ENCODE measurements around the gene PIGO. TPM values are rescaled to one million over a fixed set of nuclear protein-coding genes. Genes with fewer than 3 reads are reported as not detected.

PIGO gene
- total and polyA plus RNA-seq, 7 donors = 6.2 to 11.6 (median 8.1) TPM

DNA sequence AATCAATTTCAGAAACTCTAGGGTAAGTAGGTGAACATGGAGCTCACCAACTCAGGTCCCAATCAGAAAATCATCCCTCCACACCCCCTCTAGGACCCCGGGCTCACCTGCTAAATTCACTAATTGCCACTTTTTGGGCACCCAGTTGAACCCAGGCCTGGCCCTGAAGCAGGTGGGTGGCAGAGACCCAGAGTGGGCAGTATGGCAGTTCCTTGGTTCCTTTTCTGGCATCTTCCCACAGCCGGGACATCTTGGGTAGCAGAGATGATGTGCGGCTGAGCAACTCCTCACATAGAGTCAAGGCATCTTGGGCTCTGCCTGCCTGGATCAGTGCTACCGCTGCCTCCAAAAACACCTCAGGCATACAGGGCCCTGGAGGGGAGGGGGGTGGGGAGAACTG, 21.0 kb downstream of the PIGO start:
- no peaks in the 10 kb centered on the region for H3K27me3 ChIP-seq (ENCODE audit: insufficient read depth in 3 of 3, low read length in 2 of 3)
- DNase-seq (no peak), ATAC-seq (no peak)
- H3K36me3 ChIP-seq (ENCODE audit: insufficient read depth in 1 of 2, low read depth in 1 of 2) = peaks cover 0 to 13% of the 10 kb centered on the region in 2 donors
- WGBS, 3 donors = 94 to 96% (median 94%) methylated on average over 4 of the region's 4 CpGs
- no peak overlapping the region for H3K27ac ChIP-seq
- H3K4me1 ChIP-seq = peaks cover 19% of the 10 kb centered on the region
- TF ChIP-seq, protein P1, sequence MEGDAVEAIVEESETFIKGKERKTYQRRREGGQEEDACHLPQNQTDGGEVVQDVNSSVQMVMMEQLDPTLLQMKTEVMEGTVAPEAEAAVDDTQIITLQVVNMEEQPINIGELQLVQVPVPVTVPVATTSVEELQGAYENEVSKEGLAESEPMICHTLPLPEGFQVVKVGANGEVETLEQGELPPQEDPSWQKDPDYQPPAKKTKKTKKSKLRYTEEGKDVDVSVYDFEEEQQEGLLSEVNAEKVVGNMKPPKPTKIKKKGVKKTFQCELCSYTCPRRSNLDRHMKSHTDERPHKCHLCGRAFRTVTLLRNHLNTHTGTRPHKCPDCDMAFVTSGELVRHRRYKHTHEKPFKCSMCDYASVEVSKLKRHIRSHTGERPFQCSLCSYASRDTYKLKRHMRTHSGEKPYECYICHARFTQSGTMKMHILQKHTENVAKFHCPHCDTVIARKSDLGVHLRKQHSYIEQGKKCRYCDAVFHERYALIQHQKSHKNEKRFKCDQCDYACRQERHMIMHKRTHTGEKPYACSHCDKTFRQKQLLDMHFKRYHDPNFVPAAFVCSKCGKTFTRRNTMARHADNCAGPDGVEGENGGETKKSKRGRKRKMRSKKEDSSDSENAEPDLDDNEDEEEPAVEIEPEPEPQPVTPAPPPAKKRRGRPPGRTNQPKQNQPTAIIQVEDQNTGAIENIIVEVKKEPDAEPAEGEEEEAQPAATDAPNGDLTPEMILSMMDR (IDR thresholded peaks at IDR 0.05) = no peak
- H3K9me3 ChIP-seq = no peaks in the 10 kb centered on the region
- intact Hi-C loops (cut with DNase I) = no loop called here
- H3K4me3 ChIP-seq = no peak overlapping the region

DNA sequence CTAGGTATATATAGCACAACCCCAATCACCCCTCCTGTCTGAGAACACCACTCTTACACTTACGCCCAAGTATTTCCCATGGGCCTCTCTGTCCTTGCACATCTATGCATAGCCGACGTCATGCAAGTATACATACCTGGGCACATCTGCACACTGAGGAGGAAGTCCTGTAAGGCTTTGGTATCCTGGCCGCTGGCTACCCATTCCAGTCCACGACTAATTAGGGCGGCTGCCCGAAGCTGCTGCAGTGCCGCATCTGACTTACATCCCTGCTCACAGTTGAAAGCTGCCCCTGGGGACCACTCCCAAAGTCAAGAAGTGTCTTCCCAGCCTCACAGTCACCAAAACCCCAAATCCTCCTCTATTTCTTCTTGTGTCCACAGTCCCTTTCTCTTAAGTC, 21.6 kb downstream of the PIGO start:
- Histone ChIP-seq H3K27me3 (ENCODE audit: insufficient read depth in 3 of 3, low read length in 2 of 3) (no peaks in the 10 kb centered on the region), H3K4me1 (peaks cover 22% of the 10 kb centered on the region), H3K4me3 (no peak overlapping the region), H3K36me3 (ENCODE audit: insufficient read depth in 1 of 2, low read depth in 1 of 2) (peaks cover 3 to 16% of the 10 kb centered on the region in 2 donors), H3K9me3 (no peaks in the 10 kb centered on the region), H3K27ac (no peak overlapping the region)
- ATAC-seq (no peak), DNase-seq (no peak)
- 88 to 92% (median 92%) methylated on average over 8 of the region's 8 CpGs for WGBS, 3 donors
- TF ChIP-seq, protein P1 (IDR thresholded peaks at IDR 0.05) = no peak
- intact Hi-C loops (cut with DNase I) = loop anchor here in 1 of 2 donors (5.0 kb wide), 1 partner anchor 82 kb away; no protein-coding TSS in a partner anchor

DNA sequence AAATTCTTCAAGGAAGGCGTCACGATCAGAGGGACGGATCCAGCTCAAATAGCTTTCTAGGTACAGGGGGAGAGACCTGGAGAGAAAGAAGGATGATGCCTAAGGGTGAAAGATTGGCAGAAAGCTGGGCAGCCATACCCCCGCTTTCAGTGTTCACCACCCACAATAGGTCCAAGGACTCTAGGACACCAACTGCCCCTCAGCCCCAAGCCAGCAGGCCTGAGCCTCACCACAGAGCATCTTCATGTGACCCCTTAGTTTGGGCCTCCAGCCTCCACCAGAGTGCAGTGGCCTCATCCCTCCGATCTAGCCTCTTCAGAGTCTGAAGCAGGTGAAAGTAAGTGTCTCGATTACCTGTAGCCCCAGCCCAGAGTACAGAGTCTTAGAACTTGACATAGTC, 22.2 kb downstream of the PIGO start:
- intact Hi-C loops (cut with DNase I) = loop anchor here in 1 of 2 donors (5.0 kb wide), 1 partner anchor 82 kb away; no protein-coding TSS in a partner anchor

DNA sequence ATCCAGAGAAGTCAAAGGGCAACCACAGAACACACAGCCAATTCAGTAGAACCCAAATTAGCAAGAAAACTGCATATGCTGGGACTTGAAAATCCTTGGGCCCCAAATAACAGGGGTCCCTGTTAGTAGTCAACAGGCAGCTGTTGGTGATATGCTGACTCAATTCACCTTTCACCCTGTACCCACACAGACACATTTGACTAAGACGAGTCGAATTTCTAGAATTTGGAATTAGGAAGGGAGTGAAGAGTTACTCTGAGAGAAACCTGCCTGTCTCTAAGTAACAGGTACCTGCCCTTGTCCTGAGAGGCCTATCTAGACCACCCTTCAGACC, 23.1 kb downstream of the PIGO start:
- peak overlapping the region; percentile 100 for H3K27ac ChIP-seq

More for the DNA sequence above, 22.2 kb downstream of the PIGO start:
- Histone ChIP-seq H3K27me3 (ENCODE audit: insufficient read depth in 3 of 3, low read length in 2 of 3) (no peaks in the 10 kb centered on the region), H3K36me3 (ENCODE audit: insufficient read depth in 1 of 2, low read depth in 1 of 2) (peaks cover 3 to 16% of the 10 kb centered on the region in 2 donors), H3K4me3 (no peak overlapping the region), H3K4me1 (peaks cover 26% of the 10 kb centered on the region), H3K9me3 (no peaks in the 10 kb centered on the region), H3K27ac (no peak overlapping the region)
- no peak for ATAC-seq
- 96 to 97% (median 97%) methylated on average over 6 of the region's 6 CpGs for WGBS, 3 donors
- DNase-seq = no peak
- TF ChIP-seq, protein P1 (IDR thresholded peaks at IDR 0.05) = no peak

More for the DNA sequence above, 23.1 kb downstream of the PIGO start:
- DNase-seq (no peak), ATAC-seq (no peak)
- no peaks in the 10 kb centered on the region for H3K27me3 ChIP-seq (ENCODE audit: insufficient read depth in 3 of 3, low read length in 2 of 3)
- peaks cover 7 to 18% of the 10 kb centered on the region in 2 donors for H3K36me3 ChIP-seq (ENCODE audit: insufficient read depth in 1 of 2, low read depth in 1 of 2)
- intact Hi-C loops (cut with DNase I) = loop anchor here in 1 of 2 donors (5.0 kb wide), 1 partner anchor 81 kb away; no protein-coding TSS in a partner anchor
- peak overlapping the region; percentile 100 for H3K4me3 ChIP-seq
- H3K4me1 ChIP-seq = peaks cover 25% of the 10 kb centered on the region
- TF ChIP-seq, protein P1 (IDR thresholded peaks at IDR 0.05) = no peak
- no peaks in the 10 kb centered on the region for H3K9me3 ChIP-seq
- WGBS, 3 donors = 97 to 98% (median 98%) methylated on average over 2 of the region's 2 CpGs

Measured in psoas muscle (tissue), 8 donors.